Liver (tissue), 9 donors: ENCODE results near the gene SESN1. TPM values are rescaled to one million over a fixed set of nuclear protein-coding genes. Genes with fewer than 3 reads are reported as not detected.

Experiments
- DNase-seq: peaks from one replicate; pipeline ENCODE4 v3.0.0-alpha.2; 2017; ENCODE audit warnings: low spot score
- H3K27ac ChIP-seq, 2 donors: one replicate each; pipeline ENCODE4 v1.7.0; 2013; ENCODE audit warnings: inconsistent platforms in 2 of 2, low read length in 2 of 2, control low read depth in 1 of 2, low read depth in 1 of 2, mild to moderate bottlenecking in 1 of 2
- H3K27me3 ChIP-seq, 4 donors: one replicate each; pipeline versions ENCODE4 v1.6.1 to v1.7.0; 2013; ENCODE audit warnings: low read length in 3 of 4, inconsistent platforms in 1 of 4, mild to moderate bottlenecking in 1 of 4, moderate library complexity in 1 of 4; ENCODE audit not compliant: control insufficient read depth in 4 of 4, insufficient read depth in 4 of 4
- H3K36me3 ChIP-seq, 4 donors: one replicate each; pipeline versions ENCODE4 v1.6.1 to v1.7.0; 2013; ENCODE audit warnings: low read length in 3 of 4, mild to moderate bottlenecking in 3 of 4, low read depth in 1 of 4, moderate library complexity in 1 of 4; ENCODE audit not compliant: control insufficient read depth in 4 of 4, insufficient read depth in 3 of 4
- H3K4me1 ChIP-seq, 4 donors: one replicate each; pipeline versions ENCODE4 v1.6.1 to v1.7.0; 2013; ENCODE audit warnings: low read length in 3 of 4, mild to moderate bottlenecking in 3 of 4, moderate library complexity in 1 of 4; ENCODE audit not compliant: control insufficient read depth in 4 of 4, insufficient read depth in 4 of 4
- H3K4me3 ChIP-seq, 3 donors: one replicate each; pipeline versions ENCODE4 v1.6.1 to v1.7.0; 2013; ENCODE audit warnings: low read length in 3 of 3, control low read depth in 1 of 3, low read depth in 1 of 3, mild to moderate bottlenecking in 1 of 3
- H3K9ac ChIP-seq, 2 donors: one replicate each; pipeline ENCODE4 v1.7.0; 2013; ENCODE audit warnings: low read length in 2 of 2, mild to moderate bottlenecking in 2 of 2, moderate library complexity in 2 of 2, control low read depth in 1 of 2, low read depth in 1 of 2
- H3K9me3 ChIP-seq, 4 donors: one replicate each; pipeline versions ENCODE4 v1.6.1 to v1.7.0; 2013; ENCODE audit warnings: low read length in 3 of 4; ENCODE audit not compliant: control insufficient read depth in 4 of 4
- ATF3 ChIP-seq: IDR thresholded peaks from 2 replicates; pipeline ENCODE4 v1.6.1; 2016; ENCODE audit warnings: antibody characterized with exemption
- CTCF ChIP-seq: fragments of 150-350 bp; IDR thresholded peaks from 2 replicates; pipeline ENCODE4 v1.5.1; 2017; ENCODE audit warnings: improper control_type of control experiment, low read depth, low read length; ENCODE audit not compliant: missing input control
- EGR1 ChIP-seq, 2 donors: IDR thresholded peaks; 2 replicates each; pipeline ENCODE4 v1.6.1; 2016 to 2018; ENCODE audit warnings: antibody characterized with exemption in 2 of 2, low read depth in 2 of 2
- FOXA1 ChIP-seq: IDR thresholded peaks from 2 replicates; pipeline ENCODE4 v1.6.1; 2016; ENCODE audit warnings: antibody characterized with exemption
- FOXA2 ChIP-seq: IDR thresholded peaks from 2 replicates; pipeline ENCODE4 v1.6.1; 2016; ENCODE audit warnings: antibody characterized with exemption
- GABPA ChIP-seq, 2 donors: IDR thresholded peaks in 1 of 2; conservative IDR thresholded peaks in 1 of 2; 2 replicates each; pipeline ENCODE4 v1.6.1; 2016; ENCODE audit warnings: antibody characterized with exemption in 2 of 2, mild to moderate bottlenecking in 1 of 2, moderate library complexity in 1 of 2
- HNF4A ChIP-seq, 2 donors: conservative IDR thresholded peaks; 2 replicates each; pipeline ENCODE4 v1.6.1; 2016; ENCODE audit warnings: antibody characterized with exemption in 2 of 2, mild to moderate bottlenecking in 2 of 2
- HNF4G ChIP-seq: IDR thresholded peaks from 2 replicates; pipeline ENCODE4 v1.6.1; 2016; ENCODE audit warnings: antibody characterized with exemption
- JUND ChIP-seq, 2 donors: IDR thresholded peaks; 2 replicates each; pipeline ENCODE4 v1.6.1; 2016; ENCODE audit warnings: antibody characterized with exemption in 2 of 2
- NR2F2 ChIP-seq: IDR thresholded peaks from 2 replicates; pipeline ENCODE4 v1.6.1; 2016; ENCODE audit warnings: antibody characterized with exemption
- RAD21 ChIP-seq, 2 donors: IDR thresholded peaks; 2 replicates each; pipeline ENCODE4 v1.6.1; 2016; ENCODE audit warnings: antibody characterized with exemption in 2 of 2, mild to moderate bottlenecking in 2 of 2
- REST ChIP-seq: IDR thresholded peaks from 2 replicates; pipeline ENCODE4 v1.6.1; 2016; ENCODE audit warnings: antibody characterized with exemption, mild to moderate bottlenecking
- RXRA ChIP-seq, 2 donors: IDR thresholded peaks; 2 replicates each; pipeline ENCODE4 v1.6.1; 2017 to 2018; ENCODE audit warnings: antibody characterized with exemption in 2 of 2, mild to moderate bottlenecking in 1 of 2
- SP1 ChIP-seq: IDR thresholded peaks from 2 replicates; pipeline ENCODE4 v1.6.1; 2018; ENCODE audit warnings: antibody characterized with exemption, mild to moderate bottlenecking
- TAF1 ChIP-seq: conservative IDR thresholded peaks from 2 replicates; pipeline ENCODE4 v1.6.1; 2016; ENCODE audit warnings: antibody characterized with exemption, mild to moderate bottlenecking
- YY1 ChIP-seq: IDR thresholded peaks from 2 replicates; pipeline ENCODE4 v1.6.1; 2016; ENCODE audit warnings: antibody characterized with exemption, mild to moderate bottlenecking
- ZBTB33 ChIP-seq: IDR thresholded peaks from 2 replicates; pipeline ENCODE4 v1.6.1; 2016; ENCODE audit warnings: antibody characterized with exemption
- WGBS: extraction: QIAGEN DNeasy Blood & Tissue Kit; methylation state at CpG from one replicate; pipeline ENCODE4 v1.1.7; 2013; 5-methylcytosine and 5-hydroxymethylcytosine counted together
- polyA plus RNA-seq, 2 donors: library from polyadenylated mRNA; stranded (reverse) in 1 of 2; unstranded in 1 of 2; fragments of 200-250 nt in 1 of 2; fragments of >200 nt in 1 of 2; fragmentation: Nextera tagmentation in 1 of 2; extraction: Ambion mirVana in 1 of 2; gene quantifications; one replicate each; pipeline versions ENCODE4 v1.2.1 to v1.2.3, GENCODE V29; 2013 to 2015
- total RNA-seq, 2 donors: library from RNA; depleted of rRNA; stranded (reverse); fragments of >200 nt; gene quantifications; one replicate each; pipeline ENCODE4 v1.2.3, GENCODE V29; 2014
- donor health status: healthy.
- donor health status: healthy.
- donor health status: healthy.
- donor health status: healthy.
- donor health status: healthy.

Gene SESN1
- total and polyA plus RNA-seq, 4 donors = 6.2 to 17.0 (median 11.0) TPM

GRCh38 chr6:109029313-109029712 is 65.3 kb downstream of the SESN1 start:
- no peaks in the 10 kb centered on the region for H3K4me1 ChIP-seq
- H3K9ac ChIP-seq = no peak overlapping the region
- H3K36me3 ChIP-seq = no peaks in the 10 kb centered on the region
- DNase-seq = no peak
- H3K4me3 ChIP-seq = no peak overlapping the region
- no peaks in the 10 kb centered on the region for H3K27me3 ChIP-seq
- no peak overlapping the region for H3K27ac ChIP-seq
- no peaks in the 10 kb centered on the region for H3K9me3 ChIP-seq
- 100% methylated on average over 1 of the region's 1 CpG for WGBS
- TF ChIP-seq RXRA (IDR thresholded peaks at IDR 0.05) (no peak), FOXA1 (no peak), NR2F2 (no peak), ATF3 (no peak)

- Histone ChIP-seq H3K9ac (no peak overlapping the region), H3K36me3 (no peaks in the 10 kb centered on the region), H3K4me3 (no peak overlapping the region), H3K27ac (no peak overlapping the region), H3K27me3 (no peaks in the 10 kb centered on the region), H3K9me3 (no peaks in the 10 kb centered on the region), H3K4me1 (no peaks in the 10 kb centered on the region)
- DNase-seq = no peak
- TF ChIP-seq RXRA (IDR thresholded peaks at IDR 0.05) (no peak), NR2F2 (no peak)
- 98% methylated on average over 3 of the region's 3 CpGs for WGBS
Observed at GRCh38 chr6:109028439-109028838, 66.2 kb downstream of the SESN1 start.

GRCh38 chr6:109027964-109028363 is 66.7 kb downstream of the SESN1 start:
- DNase-seq = no peak
- Histone ChIP-seq H3K27ac (no peak overlapping the region), H3K9ac (no peak overlapping the region), H3K9me3 (no peaks in the 10 kb centered on the region), H3K4me1 (no peaks in the 10 kb centered on the region), H3K27me3 (no peaks in the 10 kb centered on the region), H3K36me3 (no peaks in the 10 kb centered on the region), H3K4me3 (no peak overlapping the region)
- TF ChIP-seq FOXA1 (no peak), CTCF (no peak), TAF1 (no peak), FOXA2 (no peak), JUND (IDR thresholded peaks at IDR 0.05) (no peak), RXRA (IDR thresholded peaks at IDR 0.05) (no peak), HNF4G (no peak), GABPA (IDR thresholded peaks at IDR 0.05 in 1 of 2, conservative IDR thresholded peaks at IDR 0.05 in 1 of 2) (no peak), NR2F2 (no peak), YY1 (no peak), RAD21 (IDR thresholded peaks at IDR 0.05) (no peak), REST (no peak), EGR1 (IDR thresholded peaks at IDR 0.05; ENCODE audit: low read depth in 2 of 2) (no peak), HNF4A (conservative IDR thresholded peaks at IDR 0.05) (no peak), SP1 (no peak), ZBTB33 (no peak), ATF3 (no peak)
